ENCODE results near the gene NAV2.
"Not testable (repeated sequence)": the region's sequence is repeated elsewhere in the genome, so short reads cannot be mapped to it uniquely, and the experiment has no call there.

Gene NAV2

GRCh38 chr11:20060647-20061205, 348.1 kb downstream of the NAV2 start:
- DNase-seq (ENCODE audit: low read depth), result no peak

GRCh38 chr11:20061776-20062175, 349.1 kb downstream of the NAV2 start:
- DNase-seq (ENCODE audit: low read depth), result no peak

GRCh38 chr11:20064961-20065405, 352.3 kb downstream of the NAV2 start:
- DNase-seq (ENCODE audit: low read depth), result no peak

- DNase-seq (ENCODE audit: low read depth), result no peak
Observed at GRCh38 chr11:20065406-20065805, 352.8 kb downstream of the NAV2 start.

- DNase-seq (ENCODE audit: low read depth), result no peak
Observed at GRCh38 chr11:20066013-20066782, 353.6 kb downstream of the NAV2 start.

- no peak for DNase-seq (ENCODE audit: low read depth)
Observed at GRCh38 chr11:20066783-20067156, 354.1 kb downstream of the NAV2 start.

GRCh38 chr11:20067665-20068064, 355.0 kb downstream of the NAV2 start:
- no peak for DNase-seq (ENCODE audit: low read depth)

GRCh38 chr11:20068691-20069090, 356.1 kb downstream of the NAV2 start:
- DNase-seq (ENCODE audit: low read depth), result no peak

- DNase-seq (ENCODE audit: low read depth), result no peak
Observed at GRCh38 chr11:20070459-20070858, 357.8 kb downstream of the NAV2 start.

GRCh38 chr11:20075627-20076026, 363.0 kb downstream of the NAV2 start:
- no peak for DNase-seq (ENCODE audit: low read depth)

- DNase-seq (ENCODE audit: low read depth), result no peak
Observed at GRCh38 chr11:20078846-20079245, 366.2 kb downstream of the NAV2 start.

GRCh38 chr11:20080032-20080685, 367.5 kb downstream of the NAV2 start:
- DNase-seq (ENCODE audit: low read depth), result no peak

GRCh38 chr11:20081336-20081735, 368.7 kb downstream of the NAV2 start:
- DNase-seq (ENCODE audit: low read depth), result no peak

GRCh38 chr11:20083877-20084276, 371.2 kb downstream of the NAV2 start:
- not testable (repeated sequence) for DNase-seq (ENCODE audit: low read depth)

GRCh38 chr11:20084921-20085814, 372.5 kb downstream of the NAV2 start:
- DNase-seq (ENCODE audit: low read depth), result no peak

GRCh38 chr11:20085918-20086317, 373.3 kb downstream of the NAV2 start:
- DNase-seq (ENCODE audit: low read depth), result no peak

GRCh38 chr11:20087118-20087521, 374.5 kb downstream of the NAV2 start:
- DNase-seq (ENCODE audit: low read depth), result no peak

GRCh38 chr11:20088397-20089225, 376.0 kb downstream of the NAV2 start:
- DNase-seq (ENCODE audit: low read depth), result no peak

GRCh38 chr11:20089367-20089766, 376.7 kb downstream of the NAV2 start:
- DNase-seq (ENCODE audit: low read depth), result no peak

GRCh38 chr11:20089796-20090653, 377.4 kb downstream of the NAV2 start:
- DNase-seq (ENCODE audit: low read depth), result no peak

Data from stimulated activated CD8-positive, alpha-beta memory T cell treated with anti-CD3 and anti-CD28 coated beads, Interleukin-15, amount 100 ng/mL, for 24 hours (primary cell).